Chondrocyte (in vitro differentiated cells): ENCODE measurements around the gene ATP13A3. TPM values are rescaled to one million over a fixed set of nuclear protein-coding genes. Genes with fewer than 3 reads are reported as not detected.
"Not testable (repeated sequence)": the region's sequence is repeated elsewhere in the genome, so short reads cannot be mapped to it uniquely, and the experiment has no call there.

ENCODE experiments used
- DNase-seq: peaks from one replicate; pipeline ENCODE4 v3.0.0; 2021; ENCODE audit warnings: mixed read lengths, low spot score
- H3K27ac Mint-ChIP-seq: one replicate; pipeline ENCODE4 v1.8.0; 2021; ENCODE audit warnings: mild to moderate bottlenecking, moderate library complexity, mixed read lengths; ENCODE audit not compliant: unreplicated experiment
- H3K27me3 Mint-ChIP-seq: 2 replicates; pipeline ENCODE4 v1.8.0; 2021; ENCODE audit warnings: low read depth, mixed read lengths
- H3K36me3 Mint-ChIP-seq: 2 replicates; pipeline ENCODE4 v1.8.0; 2021; ENCODE audit warnings: low read depth, mixed read lengths
- H3K4me1 Mint-ChIP-seq: 2 replicates; pipeline ENCODE4 v1.8.0; 2021; ENCODE audit warnings: low read depth, mild to moderate bottlenecking, mixed read lengths
- H3K4me3 Mint-ChIP-seq: one replicate; pipeline ENCODE4 v1.8.0; 2021; ENCODE audit warnings: mild to moderate bottlenecking, moderate library complexity, mixed read lengths; ENCODE audit not compliant: unreplicated experiment
- H3K9me3 Mint-ChIP-seq: 2 replicates; pipeline ENCODE4 v1.8.0; 2021; ENCODE audit warnings: low read depth, mixed read lengths
- total RNA-seq: library from RNA; stranded (reverse); gene quantifications from 3 replicates; pipeline ENCODE4 v1.2.1, GENCODE V29; 2021
- TF ChIP-seq, protein P1 (sequence below): fragments of 200-600 bp; sonication (generic); IDR thresholded peaks from 2 replicates; pipeline ENCODE4 v1.5.0; 2021; ENCODE audit warnings: antibody characterized with exemption, mild to moderate bottlenecking, moderate library complexity

The ATP13A3 gene
- total RNA-seq, 1 donor from 2014 or later: 87.7 TPM

DNA sequence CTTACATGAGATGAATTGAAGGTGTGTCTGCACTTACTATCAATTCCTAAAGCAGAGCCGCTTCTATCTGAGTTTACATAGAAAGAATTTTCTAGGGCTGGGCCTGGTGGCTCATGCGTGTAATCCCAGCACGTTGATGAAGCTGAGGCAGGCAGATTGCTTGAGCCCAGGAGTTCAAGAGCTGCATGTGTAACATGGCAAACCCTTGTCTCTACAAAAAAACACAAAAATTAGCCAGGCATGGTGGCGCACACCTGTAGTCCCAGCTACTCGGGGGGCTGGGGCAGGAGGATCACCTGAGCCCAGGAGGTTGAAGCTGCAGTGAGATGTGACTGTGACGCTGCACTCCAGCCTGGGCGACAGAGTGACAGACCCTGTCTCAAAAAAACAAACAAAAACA, 18.1 kb upstream of the ATP13A3 start:
- Mint-ChIP-seq H3K4me1 (peaks cover 34% of the 10 kb centered on the region), H3K27ac (no peak overlapping the region), H3K27me3 (no peaks in the 10 kb centered on the region), H3K36me3 (no peaks in the 10 kb centered on the region), H3K9me3 (no peaks in the 10 kb centered on the region), H3K4me3 (no peak overlapping the region)
- TF ChIP-seq, protein P1, sequence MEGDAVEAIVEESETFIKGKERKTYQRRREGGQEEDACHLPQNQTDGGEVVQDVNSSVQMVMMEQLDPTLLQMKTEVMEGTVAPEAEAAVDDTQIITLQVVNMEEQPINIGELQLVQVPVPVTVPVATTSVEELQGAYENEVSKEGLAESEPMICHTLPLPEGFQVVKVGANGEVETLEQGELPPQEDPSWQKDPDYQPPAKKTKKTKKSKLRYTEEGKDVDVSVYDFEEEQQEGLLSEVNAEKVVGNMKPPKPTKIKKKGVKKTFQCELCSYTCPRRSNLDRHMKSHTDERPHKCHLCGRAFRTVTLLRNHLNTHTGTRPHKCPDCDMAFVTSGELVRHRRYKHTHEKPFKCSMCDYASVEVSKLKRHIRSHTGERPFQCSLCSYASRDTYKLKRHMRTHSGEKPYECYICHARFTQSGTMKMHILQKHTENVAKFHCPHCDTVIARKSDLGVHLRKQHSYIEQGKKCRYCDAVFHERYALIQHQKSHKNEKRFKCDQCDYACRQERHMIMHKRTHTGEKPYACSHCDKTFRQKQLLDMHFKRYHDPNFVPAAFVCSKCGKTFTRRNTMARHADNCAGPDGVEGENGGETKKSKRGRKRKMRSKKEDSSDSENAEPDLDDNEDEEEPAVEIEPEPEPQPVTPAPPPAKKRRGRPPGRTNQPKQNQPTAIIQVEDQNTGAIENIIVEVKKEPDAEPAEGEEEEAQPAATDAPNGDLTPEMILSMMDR: no peak
- DNase-seq: no peak

GRCh38 chr3:194504146-194504545, 17.3 kb upstream of the ATP13A3 start:
- peaks cover 34% of the 10 kb centered on the region for H3K4me1 Mint-ChIP-seq
- H3K27ac Mint-ChIP-seq: no peak overlapping the region
- DNase-seq: no peak
- H3K4me3 Mint-ChIP-seq: no peak overlapping the region
- no peaks in the 10 kb centered on the region for H3K27me3 Mint-ChIP-seq
- no peaks in the 10 kb centered on the region for H3K9me3 Mint-ChIP-seq
- H3K36me3 Mint-ChIP-seq: no peaks in the 10 kb centered on the region
- TF ChIP-seq, protein P1: no peak

DNA sequence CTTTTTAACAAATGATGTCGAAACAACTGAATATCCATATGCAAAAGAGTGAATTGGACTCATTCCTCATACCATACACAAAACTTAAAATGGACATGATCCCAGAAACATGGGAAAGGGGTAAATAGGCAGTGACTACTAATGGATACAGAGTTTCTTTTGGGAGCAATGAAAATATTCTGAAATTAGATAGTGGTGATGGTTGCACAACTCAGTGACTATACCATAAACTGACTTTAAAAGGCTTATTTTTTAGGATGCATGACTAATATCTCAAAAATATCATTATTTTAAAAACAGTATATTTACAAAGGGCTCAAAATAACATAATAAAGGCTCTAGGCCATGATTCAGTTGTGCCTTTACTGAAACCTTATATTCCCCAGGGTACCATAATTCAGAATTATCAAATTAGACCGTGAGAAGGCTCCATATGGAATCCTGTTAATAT, 16.3 kb upstream of the ATP13A3 start:
- no peak for DNase-seq
- TF ChIP-seq, protein P1: no peak
- Mint-ChIP-seq H3K36me3 (no peaks in the 10 kb centered on the region), H3K27me3 (no peaks in the 10 kb centered on the region), H3K27ac (peak overlapping the region; percentile 17), H3K9me3 (no peaks in the 10 kb centered on the region), H3K4me3 (no peak overlapping the region), H3K4me1 (peaks cover 38% of the 10 kb centered on the region)

DNA sequence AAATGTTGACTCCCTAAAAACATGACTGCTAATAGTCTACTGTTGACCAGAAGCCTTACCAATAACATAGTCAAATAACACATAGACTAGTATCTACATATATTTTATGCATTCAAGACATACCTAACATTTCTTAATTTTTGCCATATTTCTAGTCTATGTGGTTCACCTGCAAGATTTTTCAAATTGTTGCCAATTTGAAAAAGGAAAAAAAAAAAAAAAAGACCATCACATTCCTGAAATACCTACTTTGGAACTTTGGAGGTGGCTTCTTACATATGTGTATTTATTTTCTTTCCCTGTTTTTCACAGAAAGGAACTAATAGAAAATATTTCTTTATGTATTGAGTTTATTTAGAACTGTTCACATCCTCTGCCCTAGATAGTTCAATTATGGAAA, 13.4 kb upstream of the ATP13A3 start:
- no peaks in the 10 kb centered on the region for H3K27me3 Mint-ChIP-seq
- peaks cover 33% of the 10 kb centered on the region for H3K4me1 Mint-ChIP-seq
- H3K27ac Mint-ChIP-seq: no peak overlapping the region
- H3K4me3 Mint-ChIP-seq: no peak overlapping the region
- H3K9me3 Mint-ChIP-seq: no peaks in the 10 kb centered on the region
- no peaks in the 10 kb centered on the region for H3K36me3 Mint-ChIP-seq
- no peak for DNase-seq
- TF ChIP-seq, protein P1: no peak

DNA sequence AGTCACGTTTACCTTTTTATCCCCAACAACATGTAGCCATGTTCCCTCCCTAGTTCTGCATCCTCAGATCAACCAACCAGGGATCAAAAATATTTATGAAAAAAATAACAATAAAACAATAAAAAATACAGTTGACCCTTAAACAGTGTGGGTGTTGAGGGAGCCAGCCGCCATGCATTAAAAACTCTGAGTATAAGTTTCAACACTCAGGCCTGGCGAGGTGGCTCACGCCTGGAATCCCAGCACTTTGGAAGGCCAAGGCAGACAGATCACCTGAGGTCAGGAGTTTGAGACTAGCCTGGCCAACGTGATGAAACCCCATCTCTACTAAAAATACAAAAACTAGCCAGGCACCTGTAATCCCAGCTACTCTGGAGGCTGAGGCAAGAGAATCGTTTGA, 12.7 kb upstream of the ATP13A3 start:
- DNase-seq, H3K9me3 Mint-ChIP-seq, H3K36me3 Mint-ChIP-seq, H3K27me3 Mint-ChIP-seq, H3K27ac Mint-ChIP-seq, H3K4me3 Mint-ChIP-seq: not testable (repeated sequence)
- peaks cover 33% of the 10 kb centered on the region for H3K4me1 Mint-ChIP-seq

DNA sequence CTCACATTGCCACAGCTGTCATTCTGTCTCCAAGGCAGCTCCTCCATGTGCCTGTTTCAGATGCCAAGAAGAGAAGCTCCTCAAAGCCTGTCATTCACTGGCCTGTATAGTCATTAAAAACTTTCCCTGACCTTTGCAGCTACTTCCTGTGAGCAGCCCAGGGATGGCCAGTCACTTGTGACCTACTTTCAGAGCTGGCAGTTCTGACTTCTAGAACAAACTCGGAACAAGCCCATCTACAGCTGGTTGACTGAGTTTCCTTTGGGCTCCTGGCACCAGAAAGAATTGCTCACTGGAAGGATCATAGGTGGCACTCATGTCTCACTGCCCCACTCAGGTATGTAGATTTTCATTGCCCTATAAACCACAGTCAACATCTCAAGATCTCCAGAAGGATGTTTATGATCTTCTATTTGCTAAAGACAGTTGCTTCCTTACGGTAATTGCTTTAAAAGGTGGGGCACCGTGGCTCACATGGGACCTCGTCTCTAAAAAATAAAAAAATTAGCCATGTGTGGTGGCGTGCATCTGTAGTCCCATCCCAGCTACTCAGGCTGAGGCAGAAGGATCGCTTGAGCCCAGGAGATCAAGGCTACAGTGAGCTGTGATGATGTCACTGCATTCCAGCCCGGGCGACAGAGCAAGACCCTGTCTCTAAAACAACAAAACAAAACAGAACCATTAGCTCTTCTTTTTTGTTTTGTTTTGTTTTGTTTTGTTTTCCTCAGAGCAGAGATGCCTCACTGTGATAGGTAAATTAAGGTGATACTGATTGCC, 11.2 kb upstream of the ATP13A3 start:
- TF ChIP-seq, protein P1: no peak
- Mint-ChIP-seq H3K4me1 (peaks cover 39% of the 10 kb centered on the region), H3K36me3 (no peaks in the 10 kb centered on the region), H3K4me3 (no peak overlapping the region), H3K27ac (peak overlapping the region; percentile 18), H3K27me3 (no peaks in the 10 kb centered on the region), H3K9me3 (no peaks in the 10 kb centered on the region)
- DNase-seq: no peak
